ENCODE data around the gene NDRG3. TPM values are rescaled to one million over a fixed set of nuclear protein-coding genes. Genes with fewer than 3 reads are reported as not detected.

NDRG3 gene
- total and polyA plus RNA-seq, 2 donors (not counting 3 experiments of a cell fraction or from before 2014, with no cell fraction given): 25.7 to 27.7 TPM

DNA sequence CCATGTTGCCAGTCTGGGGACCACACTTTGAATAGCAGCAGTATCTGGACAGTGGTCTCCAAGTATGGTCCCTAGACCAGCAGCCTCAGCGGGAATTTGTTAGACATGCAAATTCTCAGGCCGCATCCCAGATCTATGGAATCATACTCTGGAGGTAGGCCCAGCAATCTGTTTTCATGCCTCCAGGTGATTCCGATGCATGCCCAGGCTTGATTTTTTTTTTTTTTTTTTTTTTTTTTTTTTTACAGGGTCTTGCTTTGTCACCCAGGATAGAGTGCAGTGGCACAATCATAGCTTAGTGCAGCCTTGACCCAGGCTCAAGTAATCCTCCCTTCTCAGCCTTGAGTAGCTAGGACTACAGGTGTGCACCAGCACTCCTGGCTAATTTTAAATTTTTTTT lies 99.2 kb downstream of the NDRG3 start:
- no peaks in the 10 kb centered on the region for H3K27me3 ChIP-seq (ENCODE audit: control insufficient read depth in 2 of 2, insufficient read depth in 2 of 2, low read length in 2 of 2)
- H3K4me3 ChIP-seq (replicated peaks in 1 of 3; ENCODE audit: insufficient read depth in 1 of 3, low read depth in 1 of 3, low read length in 3 of 3): no peak overlapping the region
- no peaks in the 10 kb centered on the region for H3K79me2 ChIP-seq (ENCODE audit: control insufficient read depth, insufficient read depth, low read length)
- H2AFZ ChIP-seq (ENCODE audit: low read depth, low read length): no peak overlapping the region
- H3K4me1 ChIP-seq (ENCODE audit: control insufficient read depth, extremely low read depth, insufficient read depth, low read length): no peaks in the 10 kb centered on the region
- dilution Hi-C loops (cut with MboI; ENCODE audit: extremely low pct_ligation_motif_present, low sequenced_read_pairs): no loop called here
- DNase-seq (ENCODE audit: low read depth, low spot score): no peak
- no peak overlapping the region for H3K27ac ChIP-seq (ENCODE audit: insufficient read depth, low read depth, low read length)
- no peaks in the 10 kb centered on the region for H3K9me3 ChIP-seq (replicated peaks; ENCODE audit: control insufficient read depth, insufficient read depth, low read length)
- CTCF ChIA-PET: interaction anchor here (1.1 kb wide), 1 partner anchor 34 kb away, joined by 3 read pairs; no protein-coding TSS in a partner anchor
- POLR2A ChIA-PET: no interaction called here
- intact Hi-C loops (cut with micrococcal nuclease): no loop called here
- H4K20me1 ChIP-seq (replicated peaks; ENCODE audit: control insufficient read depth, extremely low read depth, insufficient read depth, low read length): no peaks in the 10 kb centered on the region
- no peaks in the 10 kb centered on the region for H3K36me3 ChIP-seq (ENCODE audit: control insufficient read depth in 2 of 2, extremely low read depth in 1 of 2, insufficient read depth in 2 of 2, low read length in 2 of 2)
- FAIRE-seq: no peak
- no peaks in the 10 kb centered on the region for H3K9me1 ChIP-seq (replicated peaks; ENCODE audit: control insufficient read depth, extremely low read depth, insufficient read depth, low read length)
- no peak overlapping the region for H3K4me2 ChIP-seq (ENCODE audit: insufficient read depth, low read length)
- no peak overlapping the region for H3K9ac ChIP-seq (replicated peaks; ENCODE audit: extremely low read depth, insufficient read depth, low read length)
- no TSS peak for BruUV-seq (replicated peaks)
- TF ChIP-seq EZH2 (IDR thresholded peaks at IDR 0.05; ENCODE audit: borderline replicate concordance, low read depth, low read length, severe bottlenecking) (no peak), GATA2 (IDR thresholded peaks at IDR 0.05; ENCODE audit: insufficient read depth, insufficient read length, low read depth, low read length) (no peak), FOS (IDR thresholded peaks at IDR 0.05; ENCODE audit: borderline replicate concordance, insufficient read depth, low read length) (no peak), MYC (IDR thresholded peaks at IDR 0.05; ENCODE audit: low read depth, low read length) (no peak), POLR2AphosphoS5 (IDR thresholded peaks at IDR 0.05; ENCODE audit: insufficient read depth, low read depth, low read length) (no peak), JUN (IDR thresholded peaks at IDR 0.05; ENCODE audit: borderline replicate concordance, insufficient read depth, insufficient read length, low read depth) (no peak), POLR2A (IDR thresholded peaks at IDR 0.05; ENCODE audit: low read depth, low read length) (no peak)
- TF ChIP-seq, protein P1, sequence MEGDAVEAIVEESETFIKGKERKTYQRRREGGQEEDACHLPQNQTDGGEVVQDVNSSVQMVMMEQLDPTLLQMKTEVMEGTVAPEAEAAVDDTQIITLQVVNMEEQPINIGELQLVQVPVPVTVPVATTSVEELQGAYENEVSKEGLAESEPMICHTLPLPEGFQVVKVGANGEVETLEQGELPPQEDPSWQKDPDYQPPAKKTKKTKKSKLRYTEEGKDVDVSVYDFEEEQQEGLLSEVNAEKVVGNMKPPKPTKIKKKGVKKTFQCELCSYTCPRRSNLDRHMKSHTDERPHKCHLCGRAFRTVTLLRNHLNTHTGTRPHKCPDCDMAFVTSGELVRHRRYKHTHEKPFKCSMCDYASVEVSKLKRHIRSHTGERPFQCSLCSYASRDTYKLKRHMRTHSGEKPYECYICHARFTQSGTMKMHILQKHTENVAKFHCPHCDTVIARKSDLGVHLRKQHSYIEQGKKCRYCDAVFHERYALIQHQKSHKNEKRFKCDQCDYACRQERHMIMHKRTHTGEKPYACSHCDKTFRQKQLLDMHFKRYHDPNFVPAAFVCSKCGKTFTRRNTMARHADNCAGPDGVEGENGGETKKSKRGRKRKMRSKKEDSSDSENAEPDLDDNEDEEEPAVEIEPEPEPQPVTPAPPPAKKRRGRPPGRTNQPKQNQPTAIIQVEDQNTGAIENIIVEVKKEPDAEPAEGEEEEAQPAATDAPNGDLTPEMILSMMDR (IDR thresholded peaks at IDR 0.05; ENCODE audit: extremely low read depth in 1 of 2, insufficient read depth in 1 of 2, low read depth in 1 of 2, low read length in 2 of 2): no peak
- TF ChIP-seq, protein P2, sequence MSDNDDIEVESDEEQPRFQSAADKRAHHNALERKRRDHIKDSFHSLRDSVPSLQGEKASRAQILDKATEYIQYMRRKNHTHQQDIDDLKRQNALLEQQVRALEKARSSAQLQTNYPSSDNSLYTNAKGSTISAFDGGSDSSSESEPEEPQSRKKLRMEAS (IDR thresholded peaks at IDR 0.05; ENCODE audit: insufficient read depth, insufficient read length): no peak
